ENCODE measurements around the gene CCAR1.
"Not testable (repeated sequence)": the region's sequence is repeated elsewhere in the genome, so short reads cannot be mapped to it uniquely, and the experiment has no call there.

The CCAR1 gene

DNA sequence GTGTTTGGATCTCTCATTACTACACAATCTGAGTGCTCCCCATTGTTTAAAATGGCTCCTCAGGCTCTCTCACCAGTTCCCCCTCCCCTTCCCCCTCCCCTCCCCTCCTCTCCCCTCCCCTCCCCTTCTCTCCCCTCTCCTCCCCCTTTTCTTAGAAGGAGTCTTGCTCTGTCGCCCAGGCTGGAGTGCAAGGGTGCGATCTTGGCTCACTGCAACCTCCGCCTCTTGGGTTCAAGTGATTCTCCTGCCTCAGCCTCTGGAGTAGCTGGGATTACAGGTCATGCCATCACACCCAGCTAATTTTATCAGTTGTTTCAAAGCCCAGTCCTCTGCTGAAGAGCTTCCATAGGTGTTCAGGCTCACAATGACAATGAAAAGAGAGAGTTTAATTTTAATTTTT, 3.6 kb upstream of the CCAR1 start:
- TF ChIP-seq, protein P1, sequence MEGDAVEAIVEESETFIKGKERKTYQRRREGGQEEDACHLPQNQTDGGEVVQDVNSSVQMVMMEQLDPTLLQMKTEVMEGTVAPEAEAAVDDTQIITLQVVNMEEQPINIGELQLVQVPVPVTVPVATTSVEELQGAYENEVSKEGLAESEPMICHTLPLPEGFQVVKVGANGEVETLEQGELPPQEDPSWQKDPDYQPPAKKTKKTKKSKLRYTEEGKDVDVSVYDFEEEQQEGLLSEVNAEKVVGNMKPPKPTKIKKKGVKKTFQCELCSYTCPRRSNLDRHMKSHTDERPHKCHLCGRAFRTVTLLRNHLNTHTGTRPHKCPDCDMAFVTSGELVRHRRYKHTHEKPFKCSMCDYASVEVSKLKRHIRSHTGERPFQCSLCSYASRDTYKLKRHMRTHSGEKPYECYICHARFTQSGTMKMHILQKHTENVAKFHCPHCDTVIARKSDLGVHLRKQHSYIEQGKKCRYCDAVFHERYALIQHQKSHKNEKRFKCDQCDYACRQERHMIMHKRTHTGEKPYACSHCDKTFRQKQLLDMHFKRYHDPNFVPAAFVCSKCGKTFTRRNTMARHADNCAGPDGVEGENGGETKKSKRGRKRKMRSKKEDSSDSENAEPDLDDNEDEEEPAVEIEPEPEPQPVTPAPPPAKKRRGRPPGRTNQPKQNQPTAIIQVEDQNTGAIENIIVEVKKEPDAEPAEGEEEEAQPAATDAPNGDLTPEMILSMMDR (IDR thresholded peaks at IDR 0.05; ENCODE audit: low read depth, low read length, missing control alignments), result no peak
- H3K4me3 ChIP-seq (replicated peaks; ENCODE audit: low read depth, low read length), result no peak overlapping the region
- DNase-seq (ENCODE audit: extremely low read depth, low read depth), result no peak

DNA sequence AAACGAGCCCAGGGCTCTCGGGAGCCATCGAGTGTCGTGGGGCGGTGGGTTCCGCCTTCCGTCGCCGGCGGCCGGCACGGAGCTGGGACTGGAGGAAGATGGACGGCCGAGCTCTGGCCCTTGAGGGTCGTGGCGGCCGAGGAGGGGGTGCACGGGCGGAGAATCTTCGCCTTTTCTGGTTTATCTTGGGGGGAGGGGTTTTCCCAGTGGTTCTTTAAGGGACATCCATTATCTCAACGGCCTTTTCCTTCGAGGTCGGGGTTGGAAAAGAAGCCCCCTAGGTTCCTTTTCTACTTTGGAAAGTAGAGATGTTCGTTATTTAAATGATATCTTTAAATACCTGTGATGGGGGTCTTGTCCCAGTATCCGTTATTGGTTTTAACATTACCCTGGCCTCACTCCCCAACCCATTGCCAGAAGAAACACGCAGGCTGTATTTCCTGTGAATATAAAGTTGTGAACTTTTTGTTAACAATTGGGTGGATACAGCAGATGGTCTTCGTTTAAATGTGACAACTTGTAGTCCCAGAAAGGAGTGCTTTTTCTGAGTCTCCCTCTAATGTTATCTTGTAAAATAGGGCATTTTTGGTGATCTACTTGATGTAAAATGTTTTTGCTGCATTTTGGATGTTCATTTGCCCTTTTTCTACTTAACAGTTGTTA, 765 bp downstream of the CCAR1 start:
- peak overlapping the region; percentile 96 for H3K4me3 ChIP-seq (replicated peaks; ENCODE audit: low read depth, low read length)
- TF ChIP-seq, protein P1 (IDR thresholded peaks at IDR 0.05; ENCODE audit: low read depth, low read length, missing control alignments), result no peak
- no peak for DNase-seq (ENCODE audit: extremely low read depth, low read depth)

DNA sequence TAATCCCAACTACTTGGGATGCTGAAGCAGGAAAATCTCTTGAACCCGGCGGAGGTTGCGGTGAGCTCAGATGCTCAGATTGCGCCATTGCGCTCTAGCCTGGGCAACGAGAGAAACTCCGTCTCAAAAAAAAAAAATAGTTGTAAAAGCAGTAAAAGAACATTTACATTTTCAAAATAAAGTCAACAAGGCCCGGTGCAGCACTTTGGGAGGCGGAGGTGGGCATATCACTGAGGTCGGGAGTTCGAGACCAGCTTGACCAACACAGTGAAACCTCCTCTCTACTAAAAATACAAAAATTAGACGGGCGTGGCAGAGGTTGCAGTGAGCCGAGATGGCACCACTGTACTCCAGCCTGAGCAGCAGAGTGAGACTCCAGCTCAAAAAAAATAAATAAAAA, 4.0 kb downstream of the CCAR1 start:
- no peak for DNase-seq (ENCODE audit: extremely low read depth, low read depth)
- H3K4me3 ChIP-seq (replicated peaks; ENCODE audit: low read depth, low read length), result no peak overlapping the region
- TF ChIP-seq, protein P1 (IDR thresholded peaks at IDR 0.05; ENCODE audit: low read depth, low read length, missing control alignments), result no peak

DNA sequence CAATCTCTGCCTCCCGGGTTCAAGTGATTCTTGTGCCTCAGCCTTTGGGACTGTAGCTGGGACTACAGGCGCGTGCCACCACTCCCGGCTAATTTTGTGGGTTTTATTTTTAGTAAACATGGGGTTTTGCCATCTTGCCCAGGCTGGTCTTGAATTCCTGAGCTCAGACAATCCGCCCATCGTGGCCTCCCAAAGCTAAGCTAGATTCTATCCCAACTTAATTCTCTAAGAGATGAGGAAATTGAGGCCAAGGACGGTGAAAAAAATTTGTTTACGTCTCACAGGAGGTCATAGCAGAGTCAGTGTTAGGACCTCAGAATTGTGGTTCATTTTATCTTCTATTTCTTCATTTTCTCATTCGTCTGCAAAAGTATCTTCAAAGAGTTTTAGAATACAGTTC, 6.1 kb downstream of the CCAR1 start:
- no peak overlapping the region for H3K4me3 ChIP-seq (replicated peaks; ENCODE audit: low read depth, low read length)
- DNase-seq (ENCODE audit: extremely low read depth, low read depth), result no peak
- TF ChIP-seq, protein P1 (IDR thresholded peaks at IDR 0.05; ENCODE audit: low read depth, low read length, missing control alignments), result no peak

DNA sequence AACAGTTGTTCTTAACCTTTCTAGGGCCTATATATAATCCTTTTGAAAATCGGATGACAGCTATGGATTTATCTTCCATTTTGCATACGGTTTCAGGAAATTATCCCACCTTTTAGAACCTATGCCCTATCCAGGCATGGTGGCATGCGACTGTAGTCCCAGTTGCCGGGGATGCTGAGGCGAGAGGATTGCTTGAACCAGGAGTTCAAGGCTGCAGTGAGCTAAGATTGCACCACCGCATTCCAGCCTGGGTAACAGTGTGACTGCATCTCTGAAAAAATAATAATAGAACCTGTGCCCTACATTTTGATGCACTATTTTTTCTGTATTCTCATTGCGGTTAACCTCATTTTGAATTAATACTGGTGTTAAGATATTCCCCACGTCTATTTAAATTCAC, 11.6 kb downstream of the CCAR1 start:
- DNase-seq (ENCODE audit: extremely low read depth, low read depth), result no peak
- TF ChIP-seq, protein P1 (IDR thresholded peaks at IDR 0.05; ENCODE audit: low read depth, low read length, missing control alignments), result no peak
- no peak overlapping the region for H3K4me3 ChIP-seq (replicated peaks; ENCODE audit: low read depth, low read length)

DNA sequence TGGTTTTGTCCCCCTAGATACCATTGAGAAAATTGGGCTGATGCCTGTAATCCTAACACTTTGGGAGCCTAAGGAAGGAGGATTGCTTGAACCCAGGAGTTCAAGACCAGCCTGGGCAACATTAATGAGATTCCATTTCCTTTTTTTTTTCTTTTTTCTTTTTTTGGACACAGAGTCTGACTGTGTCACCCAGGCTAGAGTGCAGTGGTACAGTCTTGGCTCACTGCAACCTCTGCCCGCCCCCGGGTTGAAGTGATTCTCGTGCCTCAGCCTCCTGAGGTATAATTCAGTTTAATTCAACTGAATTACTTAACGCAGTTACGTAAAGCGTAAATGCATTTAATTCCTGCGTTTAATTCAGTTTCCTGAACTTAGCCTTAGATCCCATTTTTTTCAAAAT, 13.3 kb downstream of the CCAR1 start:
- no peak for DNase-seq (ENCODE audit: extremely low read depth, low read depth)
- TF ChIP-seq, protein P1 (IDR thresholded peaks at IDR 0.05; ENCODE audit: low read depth, low read length, missing control alignments), result no peak
- H3K4me3 ChIP-seq (replicated peaks; ENCODE audit: low read depth, low read length), result no peak overlapping the region

DNA sequence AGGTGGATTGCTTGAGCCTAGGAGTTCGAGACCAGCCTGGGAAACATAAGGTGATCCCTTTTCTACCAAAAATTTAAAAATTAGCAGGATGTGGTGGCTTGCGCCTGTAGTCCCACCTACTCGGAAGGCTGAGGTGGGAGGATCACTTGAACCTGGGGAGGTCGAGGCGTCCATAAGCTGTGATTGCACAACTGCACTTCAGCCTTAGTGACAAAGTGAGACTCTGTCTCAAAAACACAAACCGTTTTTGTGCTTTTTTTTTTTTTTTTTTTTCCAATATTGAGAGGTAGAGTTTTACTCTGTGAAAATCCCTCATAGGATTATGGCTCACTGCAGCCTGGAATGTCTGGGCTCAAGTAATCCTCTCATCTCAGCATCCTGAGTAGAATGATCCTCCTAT, 14.1 kb downstream of the CCAR1 start:
- TF ChIP-seq, protein P1 (IDR thresholded peaks at IDR 0.05; ENCODE audit: low read depth, low read length, missing control alignments), result no peak
- no peak overlapping the region for H3K4me3 ChIP-seq (replicated peaks; ENCODE audit: low read depth, low read length)
- no peak for DNase-seq (ENCODE audit: extremely low read depth, low read depth)

DNA sequence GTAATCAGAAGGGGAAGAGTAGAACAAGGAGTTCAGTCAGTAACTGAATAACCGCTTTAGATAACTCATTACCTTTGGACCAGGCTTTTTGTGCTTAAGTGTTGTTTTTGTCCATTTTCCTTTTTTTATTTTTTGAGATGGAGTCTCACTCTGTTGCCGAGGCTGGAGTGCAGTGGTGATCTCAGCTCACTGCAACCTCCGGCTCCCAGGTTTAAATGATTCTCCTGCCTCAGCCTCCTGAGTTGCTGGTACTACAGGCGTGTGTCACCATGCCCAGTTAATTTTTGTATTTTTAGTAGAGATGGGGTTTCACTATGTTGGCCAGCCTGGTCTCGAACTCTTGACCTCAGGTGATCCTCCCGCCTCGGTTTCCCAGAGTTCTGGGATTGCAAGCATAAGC, 14.7 kb downstream of the CCAR1 start:
- not testable (repeated sequence) for H3K4me3 ChIP-seq (replicated peaks; ENCODE audit: low read depth, low read length); DNase-seq (ENCODE audit: extremely low read depth, low read depth)

DNA sequence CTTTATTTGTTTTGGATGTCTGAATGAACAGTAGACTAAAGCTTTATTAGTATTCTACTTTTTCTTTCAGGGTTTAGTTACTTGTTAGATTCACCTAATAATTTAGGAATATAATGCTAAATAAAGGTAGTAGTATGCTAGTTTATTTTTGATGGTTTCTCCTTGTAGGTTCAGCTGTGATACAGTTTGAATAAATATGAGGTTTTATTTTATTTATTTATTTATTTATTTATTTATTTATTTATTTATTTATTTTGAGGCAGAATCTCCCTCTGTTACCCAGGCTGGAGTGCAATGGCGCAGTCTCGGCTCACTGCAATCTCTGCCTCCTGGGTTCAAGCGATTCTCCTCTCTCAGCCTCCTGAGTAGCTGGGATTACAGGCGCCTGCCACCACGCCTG, 19.6 kb downstream of the CCAR1 start:
- H3K4me3 ChIP-seq (replicated peaks; ENCODE audit: low read depth, low read length); DNase-seq (ENCODE audit: extremely low read depth, low read depth): not testable (repeated sequence)

All from HFF-Myc (cell line).